ENCODE data around the gene MALSU1.

The MALSU1 gene

DNA sequence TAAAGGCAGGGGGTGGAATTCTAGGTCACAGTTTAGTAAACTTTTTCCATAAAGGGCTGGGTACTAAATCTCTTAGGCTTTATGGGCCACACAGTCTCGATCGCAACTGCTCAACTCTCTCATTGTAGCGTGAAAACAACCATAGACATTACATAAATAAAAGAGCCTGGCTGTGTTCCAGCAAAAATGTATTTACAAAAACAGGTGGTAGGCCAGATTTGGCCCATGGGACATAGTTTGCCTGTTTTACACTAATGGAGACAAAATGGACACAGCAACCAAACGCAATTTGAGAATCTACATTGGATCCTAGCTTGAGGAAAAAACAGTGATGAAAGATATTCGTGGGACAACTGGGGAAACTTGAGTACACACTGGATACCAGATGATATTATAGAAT is 23.2 kb upstream of the MALSU1 start:
- TF ChIP-seq, protein P1, sequence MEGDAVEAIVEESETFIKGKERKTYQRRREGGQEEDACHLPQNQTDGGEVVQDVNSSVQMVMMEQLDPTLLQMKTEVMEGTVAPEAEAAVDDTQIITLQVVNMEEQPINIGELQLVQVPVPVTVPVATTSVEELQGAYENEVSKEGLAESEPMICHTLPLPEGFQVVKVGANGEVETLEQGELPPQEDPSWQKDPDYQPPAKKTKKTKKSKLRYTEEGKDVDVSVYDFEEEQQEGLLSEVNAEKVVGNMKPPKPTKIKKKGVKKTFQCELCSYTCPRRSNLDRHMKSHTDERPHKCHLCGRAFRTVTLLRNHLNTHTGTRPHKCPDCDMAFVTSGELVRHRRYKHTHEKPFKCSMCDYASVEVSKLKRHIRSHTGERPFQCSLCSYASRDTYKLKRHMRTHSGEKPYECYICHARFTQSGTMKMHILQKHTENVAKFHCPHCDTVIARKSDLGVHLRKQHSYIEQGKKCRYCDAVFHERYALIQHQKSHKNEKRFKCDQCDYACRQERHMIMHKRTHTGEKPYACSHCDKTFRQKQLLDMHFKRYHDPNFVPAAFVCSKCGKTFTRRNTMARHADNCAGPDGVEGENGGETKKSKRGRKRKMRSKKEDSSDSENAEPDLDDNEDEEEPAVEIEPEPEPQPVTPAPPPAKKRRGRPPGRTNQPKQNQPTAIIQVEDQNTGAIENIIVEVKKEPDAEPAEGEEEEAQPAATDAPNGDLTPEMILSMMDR (conservative IDR thresholded peaks at IDR 0.05; ENCODE audit: low read depth, low read length): no peak
- DNase-seq (ENCODE audit: low read depth): no peak
- no peak overlapping the region for H3K4me3 ChIP-seq (ENCODE audit: low read depth, low read length)

DNA sequence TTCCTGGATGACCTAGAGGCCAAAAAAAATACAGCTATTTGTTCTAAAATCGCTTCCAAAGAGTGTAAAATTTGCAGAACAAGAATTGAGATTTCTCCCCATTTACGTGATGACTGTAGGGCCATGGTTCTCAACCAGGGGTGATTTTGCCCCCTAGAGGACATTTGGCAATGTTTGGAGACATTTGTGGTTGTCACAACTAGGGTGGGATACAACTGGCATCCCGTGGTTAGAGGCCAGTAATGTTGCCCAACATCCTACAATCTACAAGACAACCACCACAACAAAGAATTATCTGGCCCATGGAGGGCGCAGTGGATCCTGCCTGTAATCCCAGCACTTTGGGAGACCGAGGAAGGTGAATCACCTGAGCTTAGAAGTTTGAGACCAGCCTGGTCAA is 22.8 kb upstream of the MALSU1 start:
- peak; percentile 13 for DNase-seq (ENCODE audit: low read depth)
- TF ChIP-seq, protein P1 (conservative IDR thresholded peaks at IDR 0.05; ENCODE audit: low read depth, low read length): peak; percentile 26
- no peak overlapping the region for H3K4me3 ChIP-seq (ENCODE audit: low read depth, low read length)

DNA sequence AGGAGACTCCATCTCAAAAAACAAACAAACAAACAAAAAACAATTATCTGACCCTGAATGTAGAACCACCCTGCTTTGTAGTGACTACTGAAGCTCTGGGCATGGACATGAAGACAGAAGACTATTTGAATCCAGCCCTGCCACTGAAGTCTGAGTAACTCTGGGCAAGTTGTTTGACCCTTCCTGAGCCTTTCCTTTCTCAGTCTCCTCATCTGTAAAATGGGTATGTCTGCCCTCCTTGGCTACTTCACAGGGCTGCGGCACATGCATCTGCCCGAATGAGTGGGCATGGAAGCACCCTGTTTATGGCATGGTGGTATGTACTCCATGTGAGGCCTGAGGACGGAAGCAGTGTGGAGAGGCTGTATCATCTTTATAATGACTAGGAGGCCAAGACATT is 22.2 kb upstream of the MALSU1 start:
- DNase-seq (ENCODE audit: low read depth): no peak
- no peak overlapping the region for H3K4me3 ChIP-seq (ENCODE audit: low read depth, low read length)
- TF ChIP-seq, protein P1 (conservative IDR thresholded peaks at IDR 0.05; ENCODE audit: low read depth, low read length): no peak

DNA sequence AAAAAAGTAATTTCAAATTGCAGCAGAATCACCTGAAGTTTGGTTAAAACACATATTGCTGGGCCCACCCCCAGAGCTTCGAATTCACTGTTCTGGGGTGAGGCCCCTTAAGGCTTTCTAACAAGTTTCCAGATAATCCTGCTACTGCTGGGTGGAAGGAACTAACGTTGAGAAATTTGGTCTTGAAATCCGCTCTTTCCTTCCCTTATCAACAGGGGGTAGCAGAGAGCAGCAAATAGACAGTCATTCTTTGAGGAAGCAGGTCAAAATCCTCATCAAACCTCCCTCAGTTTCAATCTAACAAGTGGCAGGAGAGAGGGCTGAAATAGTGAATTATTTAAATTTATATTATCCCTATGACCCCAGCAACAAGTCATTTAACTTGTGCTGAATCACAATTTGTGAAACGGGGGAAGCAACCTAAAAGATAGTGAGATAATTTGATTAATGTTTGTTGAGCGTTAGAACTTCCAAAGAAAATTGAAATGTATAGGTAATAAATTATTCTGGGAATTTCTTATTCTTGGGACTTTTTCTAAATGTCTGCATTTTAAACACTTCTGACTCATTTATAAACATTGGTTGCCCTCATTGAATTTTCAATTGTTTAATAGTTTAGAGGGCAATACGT is 21.7 kb upstream of the MALSU1 start:
- H3K4me3 ChIP-seq (ENCODE audit: low read depth, low read length): no peak overlapping the region
- DNase-seq (ENCODE audit: low read depth): peak; percentile 86

DNA sequence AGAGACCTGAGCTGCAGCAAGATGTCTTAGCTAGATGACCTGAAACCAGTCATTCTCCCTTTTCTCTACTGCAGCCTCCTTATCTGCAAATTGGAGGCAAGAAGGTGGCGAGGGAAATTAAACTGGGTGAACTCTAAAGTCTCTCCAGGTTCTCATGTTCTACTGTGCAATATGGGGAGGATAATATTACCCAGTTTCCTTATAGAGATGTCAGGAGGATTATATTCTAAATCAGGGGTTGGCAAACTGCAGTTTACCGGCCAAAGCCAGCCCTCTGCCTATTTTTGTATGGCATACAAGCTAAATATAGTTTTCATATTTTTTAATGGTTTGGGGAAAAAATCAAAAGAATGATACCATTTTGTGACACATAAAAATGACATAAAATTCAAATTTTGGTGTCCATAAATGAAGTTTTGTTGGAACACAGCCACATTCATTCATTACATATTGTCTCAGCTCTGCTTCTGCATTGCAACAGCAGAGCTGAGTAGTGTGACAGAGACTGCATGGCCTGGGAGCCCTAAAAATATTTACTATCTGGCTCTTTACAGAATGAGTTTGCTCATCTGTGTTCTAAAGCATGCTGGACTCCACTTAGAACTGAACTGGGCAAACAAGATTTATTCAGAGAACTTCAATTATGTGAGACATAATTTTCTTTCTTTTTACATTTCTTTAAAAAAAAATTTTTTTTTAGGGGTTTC is 19.2 kb upstream of the MALSU1 start:
- DNase-seq (ENCODE audit: low read depth): no peak
- TF ChIP-seq, protein P1 (conservative IDR thresholded peaks at IDR 0.05; ENCODE audit: low read depth, low read length): no peak

More for the DNA sequence above, 21.7 kb upstream of the MALSU1 start:
- TF ChIP-seq, protein P1 (conservative IDR thresholded peaks at IDR 0.05; ENCODE audit: low read depth, low read length): peak; percentile 84

DNA sequence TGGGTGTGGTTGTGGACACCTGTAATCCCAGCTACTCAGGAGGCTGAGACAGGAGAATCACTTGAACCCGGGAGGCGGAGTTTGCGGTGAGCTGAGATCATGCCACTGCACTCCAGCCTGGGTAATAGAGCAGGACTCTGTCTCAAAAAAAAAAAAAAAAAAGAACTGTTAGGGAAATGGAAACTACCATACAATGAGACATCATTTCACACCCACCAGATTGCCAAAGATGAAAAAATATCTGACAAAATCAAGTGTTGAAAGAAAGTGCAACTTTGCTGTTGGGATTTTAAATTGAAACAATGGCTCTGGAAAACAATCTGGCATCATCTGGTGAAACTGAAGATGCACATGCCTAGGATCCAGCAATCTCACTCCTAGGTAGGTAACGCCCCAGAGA is 16.1 kb upstream of the MALSU1 start:
- no peak overlapping the region for H3K4me3 ChIP-seq (ENCODE audit: low read depth, low read length)
- no peak for DNase-seq (ENCODE audit: low read depth)
- TF ChIP-seq, protein P1 (conservative IDR thresholded peaks at IDR 0.05; ENCODE audit: low read depth, low read length): no peak

More for the DNA sequence above, 19.2 kb upstream of the MALSU1 start:
- no peak overlapping the region for H3K4me3 ChIP-seq (ENCODE audit: low read depth, low read length)

DNA sequence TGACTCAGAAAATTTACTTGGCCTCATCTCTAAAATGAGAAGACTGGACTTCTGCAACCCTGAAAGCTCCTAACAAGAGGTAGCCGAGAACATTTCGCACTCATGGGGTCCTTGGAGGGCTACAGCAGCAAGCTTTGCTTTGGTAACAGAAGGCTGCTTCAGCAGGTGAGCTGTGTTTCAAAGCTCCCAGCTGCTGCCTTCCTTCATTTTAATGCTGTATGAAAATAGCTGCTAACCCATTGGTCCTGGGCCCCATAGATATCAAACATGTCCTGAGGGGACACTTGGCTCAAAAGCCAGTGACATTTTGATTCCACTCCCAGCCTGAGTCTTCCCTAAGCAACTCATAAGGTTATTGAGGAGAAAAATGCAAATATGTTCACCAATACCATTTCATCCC is 14.3 kb upstream of the MALSU1 start:
- no peak overlapping the region for H3K4me3 ChIP-seq (ENCODE audit: low read depth, low read length)
- TF ChIP-seq, protein P1 (conservative IDR thresholded peaks at IDR 0.05; ENCODE audit: low read depth, low read length): no peak
- DNase-seq (ENCODE audit: low read depth): no peak
